OCI-LY3 (cell line): ENCODE measurements around the gene HIBCH.
"Not testable (repeated sequence)": the region's sequence is repeated elsewhere in the genome, so short reads cannot be mapped to it uniquely, and the experiment has no call there.

Experiments used
- H2AFZ ChIP-seq: fragments of 200-600, 300-600 bp; shearing (Covaris generic); 2 replicates; pipeline ENCODE4 v1.6.0; 2014; ENCODE audit warnings: antibody characterized with exemption, low read depth, low read length
- H3K27ac ChIP-seq: fragments of 200-600, 300-600 bp; sonication (generic); 2 replicates; pipeline ENCODE4 v1.5.1; 2014; ENCODE audit warnings: mild to moderate bottlenecking, low read length, moderate library complexity, mixed read lengths
- H3K27me3 ChIP-seq: fragments of 200-600, 300-600 bp; sonication (generic); 2 replicates; pipeline ENCODE4 v1.6.1; 2014; ENCODE audit warnings: low read depth, low read length, mixed read lengths
- H3K36me3 ChIP-seq: fragments of 200-600, 300-600 bp; sonication (generic); replicated peaks from 2 replicates; pipeline ENCODE3; 2014; ENCODE audit warnings: low read depth, low read length, mixed read lengths
- H3K4me1 ChIP-seq: fragments of 300-600, 200-600 bp; sonication (generic); 2 replicates; pipeline ENCODE4 v1.6.1; 2014; ENCODE audit warnings: low read length, mixed read lengths
- H3K4me2 ChIP-seq: fragments of 200-600, 300-600 bp; sonication (generic); 2 replicates; pipeline ENCODE4 v1.6.1; 2014; ENCODE audit warnings: low read length, mixed read lengths
- H3K4me3 ChIP-seq: fragments of 300-600, 200-600 bp; sonication (generic); 2 replicates; pipeline ENCODE4 v1.5.1; 2014; ENCODE audit warnings: antibody characterized with exemption, mild to moderate bottlenecking, low read length, moderate library complexity
- H3K79me2 ChIP-seq: fragments of 300-600, 200-600 bp; shearing (Covaris generic); 2 replicates; pipeline ENCODE4 v1.6.1; 2014; ENCODE audit warnings: mild to moderate bottlenecking, low read length, mixed read lengths
- H3K9ac ChIP-seq: fragments of 300-600, 200-600 bp; shearing (Covaris generic); 2 replicates; pipeline ENCODE4 v1.6.0; 2014; ENCODE audit warnings: mild to moderate bottlenecking, low read length, moderate library complexity
- H3K9me3 ChIP-seq: fragments of 200-600, 300-600 bp; shearing (Covaris generic); 2 replicates; pipeline ENCODE4 v1.6.1; 2014; ENCODE audit warnings: low read length, mixed read lengths; ENCODE audit not compliant: insufficient read depth
- H4K20me1 ChIP-seq: fragments of 200-600, 300-600 bp; sonication (generic); 2 replicates; pipeline ENCODE4 v1.6.1; 2016; ENCODE audit warnings: low read length, mixed read lengths; ENCODE audit not compliant: insufficient read depth
- CTCF ChIP-seq: fragments of 200-600, 300-600 bp; sonication (generic); IDR thresholded peaks from 2 replicates; pipeline ENCODE4 v1.5.1; 2014; ENCODE audit warnings: antibody characterized with exemption, low read length, low read depth
- EZH2phosphoT487 ChIP-seq: fragments of 200-600 bp; shearing (Covaris generic); IDR thresholded peaks from 2 replicates; pipeline ENCODE4 v1.6.1; 2018; ENCODE audit warnings: antibody characterized with exemption, mixed run types, low read depth

HIBCH gene

GRCh38 chr2:190162851-190163250 is 156.8 kb downstream of the HIBCH start:
- Histone ChIP-seq H3K9me3 (peaks cover 7% of the 10 kb centered on the region), H2AFZ (no peak overlapping the region), H3K79me2 (no peaks in the 10 kb centered on the region), H3K36me3 (peaks cover 6% of the 10 kb centered on the region), H3K9ac (no peak overlapping the region), H3K4me3 (no peak overlapping the region), H3K27ac (no peak overlapping the region), H3K4me1 (peaks cover 29% of the 10 kb centered on the region), H3K4me2 (no peak overlapping the region), H3K27me3 (no peaks in the 10 kb centered on the region), H4K20me1 (no peaks in the 10 kb centered on the region)
- no peak for TF ChIP-seq CTCF
- no peak for TF ChIP-seq EZH2phosphoT487

- no peaks in the 10 kb centered on the region for H3K9me3 ChIP-seq
- H4K20me1 ChIP-seq = no peaks in the 10 kb centered on the region
- H3K4me1 ChIP-seq = peaks cover 52% of the 10 kb centered on the region
- H3K4me2 ChIP-seq = peak overlapping the region; percentile 88
- H3K36me3 ChIP-seq = no peaks in the 10 kb centered on the region
- H3K4me3 ChIP-seq = no peak overlapping the region
- H3K27ac ChIP-seq = peak overlapping the region; percentile 97
- H2AFZ ChIP-seq = peak overlapping the region; percentile 87
- H3K9ac ChIP-seq = peak overlapping the region; percentile 13; the same call in 1 of the 2 replicates
- TF ChIP-seq EZH2phosphoT487 (no peak), CTCF (no peak)
- no peaks in the 10 kb centered on the region for H3K27me3 ChIP-seq
- no peaks in the 10 kb centered on the region for H3K79me2 ChIP-seq
Observed at GRCh38 chr2:190159453-190159852, 160.2 kb downstream of the HIBCH start.

GRCh38 chr2:190158798-190159434 is 160.7 kb downstream of the HIBCH start:
- peak overlapping the region; percentile 88 for H3K4me2 ChIP-seq
- H3K9me3 ChIP-seq = no peaks in the 10 kb centered on the region
- peak overlapping the region; percentile 87 for H2AFZ ChIP-seq
- peak overlapping the region; percentile 63 for H3K9ac ChIP-seq
- H3K79me2 ChIP-seq = no peaks in the 10 kb centered on the region
- H3K4me1 ChIP-seq = peaks cover 52% of the 10 kb centered on the region
- H3K27ac ChIP-seq = peak overlapping the region; percentile 97
- H3K4me3 ChIP-seq = peak overlapping the region; percentile 63
- TF ChIP-seq EZH2phosphoT487 (no peak), CTCF (no peak)
- H4K20me1 ChIP-seq = no peaks in the 10 kb centered on the region
- H3K36me3 ChIP-seq = no peaks in the 10 kb centered on the region
- no peaks in the 10 kb centered on the region for H3K27me3 ChIP-seq

GRCh38 chr2:190157613-190158528 is 161.8 kb downstream of the HIBCH start:
- H3K27me3 ChIP-seq, H3K36me3 ChIP-seq, H2AFZ ChIP-seq, H3K79me2 ChIP-seq, H3K9me3 ChIP-seq, H4K20me1 ChIP-seq: not testable (repeated sequence)
- Histone ChIP-seq H3K4me3 (peak overlapping the region; percentile 63), H3K9ac (peak overlapping the region; percentile 63), H3K4me2 (peak overlapping the region; percentile 88), H3K27ac (peak overlapping the region; percentile 97), H3K4me1 (peaks cover 52% of the 10 kb centered on the region)
